Spleen (tissue), 7 donors: ENCODE measurements around the gene TUBGCP2.

Experiments used
- CTCF ChIP-seq, 11 experiments: fragments of 200-600 bp in 7 of 11; fragments of 450-650 bp in 4 of 11; sonication (generic) in 4 of 11; IDR thresholded peaks in 8 of 11; conservative IDR thresholded peaks in 3 of 11; 1 replicate in 7 of 11; 2 replicates in 4 of 11; pipeline versions ENCODE4 v1.4.0 to v1.8.0; 2016 to 2021; ENCODE audit warnings: antibody characterized with exemption in 11 of 11, inconsistent platforms in 4 of 11, mild to moderate bottlenecking in 1 of 11
- POLR2A ChIP-seq, 3 donors: fragments of 450-650 bp; IDR thresholded peaks; one replicate each; pipeline ENCODE4 v1.5.1; 2017; ENCODE audit warnings: antibody characterized with exemption in 3 of 3, mild to moderate bottlenecking in 1 of 3
- POLR2AphosphoS5 ChIP-seq, 3 donors: sonication (generic); formaldehyde crosslinking; IDR thresholded peaks; one replicate each; pipeline ENCODE4 v1.5.1; 2017; ENCODE audit warnings: antibody characterized with exemption in 3 of 3
- donor health status: DM: no; HTN: no; CAD: no; lungs with moderate emphysema.
- donor health status: DM: no; HTN: no; CAD: no.
- donor health status: DM: no; HTN: no; CAD: no.

- TF ChIP-seq POLR2A (IDR thresholded peaks at IDR 0.05) (no peak), POLR2AphosphoS5 (IDR thresholded peaks at IDR 0.05) (no peak), CTCF (IDR thresholded peaks at IDR 0.05 in 8 of 11, conservative IDR thresholded peaks at IDR 0.05 in 3 of 11) (no peak)
Measured at GRCh38 chr10:133247681-133248333, 60.9 kb downstream of the TUBGCP2 start.
